Measurements from ENCODE around the gene ALDH3A2.

DNA sequence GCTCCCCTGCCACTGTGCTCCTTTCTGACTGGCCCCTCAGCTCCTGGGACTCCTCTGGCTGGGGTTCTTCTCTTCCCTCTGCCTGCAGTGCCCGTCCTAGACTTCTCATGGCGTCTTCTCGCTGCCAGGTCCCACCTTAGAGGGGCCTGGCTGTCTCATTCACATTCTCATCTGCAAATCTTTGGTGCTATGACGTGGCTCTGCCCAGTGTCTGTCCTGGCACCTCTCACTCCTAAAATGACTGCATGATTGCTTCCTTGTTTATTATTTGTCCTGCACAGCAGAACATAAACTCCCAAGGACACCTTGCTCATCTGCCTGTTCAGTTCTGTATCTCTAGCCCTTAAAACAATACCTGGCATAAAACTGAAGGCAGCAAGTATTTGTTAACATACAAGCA is 18.5 kb upstream of the ALDH3A2 start:
- TF ChIP-seq EZH2 (IDR thresholded peaks at IDR 0.05; ENCODE audit: borderline replicate concordance, low read depth, low read length, severe bottlenecking) = no peak
- TF ChIP-seq CTCF (IDR thresholded peaks at IDR 0.05; ENCODE audit: borderline replicate concordance, extremely low read depth, low read length, poor library complexity, severe bottlenecking) = no peak

Data from DND-41 (cell line).